B cell (primary cell): ENCODE data around the gene KLK15. TPM values are rescaled to one million over a fixed set of nuclear protein-coding genes. Genes with fewer than 3 reads are reported as not detected.

ENCODE experiments used
- ATAC-seq: fragments of 200-7000 bp; cut with Tn5 transposase; one replicate; pipeline ENCODE4 v1.10.0; 2021; ENCODE audit warnings: low read depth, mild to moderate bottlenecking, moderate number of reproducible peaks, moderate library complexity
- CTCF ChIA-PET: fragments of 350-600 bp; sonication (Branson Sonifier 250); formaldehyde crosslinking; loops from one replicate; lab custom pipeline; 2021; ENCODE audit warnings: antibody characterized with exemption, inconsistent platforms; lab: Charles Lee
- POLR2A ChIA-PET: fragments of 350-600 bp; sonication (Branson Sonifier 250); formaldehyde crosslinking; loops from one replicate; lab custom pipeline; 2021; ENCODE audit warnings: antibody characterized with exemption; lab: Charles Lee
- DNase-seq: peaks from one replicate; pipeline ENCODE4 v3.0.0; 2013
- H2AFZ ChIP-seq: 2 replicates; pipeline ENCODE4 v1.6.1; 2012; ENCODE audit warnings: mild to moderate bottlenecking, low read depth, low read length; ENCODE audit not compliant: insufficient read depth, poor library complexity, severe bottlenecking
- H3K27ac ChIP-seq, 2 donors: 1 replicate in 1 of 2; 2 replicates in 1 of 2; pipeline ENCODE4 v1.5.1; 2012 to 2013; ENCODE audit warnings: low read length in 2 of 2, mild to moderate bottlenecking in 2 of 2, moderate library complexity in 1 of 2
- H3K27me3 ChIP-seq, 4 experiments: fragments of 200-600 bp in 1 of 4; sonication (generic) in 1 of 4; replicated peaks in 1 of 4; 1 replicate in 2 of 4; 2 replicates in 2 of 4; pipeline versions ENCODE4 v1.6.1 to v1.7.0; 2013 to 2016; ENCODE audit warnings: low read length in 3 of 4, mild to moderate bottlenecking in 2 of 4, mixed read lengths in 1 of 4, moderate library complexity in 1 of 4; ENCODE audit not compliant: insufficient read depth in 4 of 4, control insufficient read depth in 3 of 4; ENCODE audit errors: control extremely low read depth in 1 of 4
- H3K36me3 ChIP-seq, 2 experiments: replicated peaks in 1 of 2; 1 replicate in 1 of 2; 2 replicates in 1 of 2; pipeline versions ENCODE4 v1.6.1 to v1.7.1; 2013; ENCODE audit warnings: low read length in 1 of 2; ENCODE audit not compliant: insufficient read depth in 2 of 2, control insufficient read depth in 1 of 2; ENCODE audit errors: control extremely low read depth in 1 of 2, extremely low read depth in 1 of 2
- H3K4me1 ChIP-seq, 2 donors: fragments of 200-600 bp in 1 of 2; sonication (generic) in 1 of 2; 1 replicate in 1 of 2; 2 replicates in 1 of 2; pipeline versions ENCODE4 v1.5.1 to v1.6.1; 2013 to 2017; ENCODE audit warnings: low read length in 2 of 2; ENCODE audit not compliant: control insufficient read depth in 2 of 2, insufficient read depth in 2 of 2
- H3K4me2 ChIP-seq: replicated peaks from 2 replicates; pipeline ENCODE3; 2012; ENCODE audit warnings: mild to moderate bottlenecking, low read depth, low read length; ENCODE audit not compliant: poor library complexity, severe bottlenecking
- H3K4me3 ChIP-seq, 5 experiments: fragments of 200-600 bp in 1 of 5; sonication (generic) in 1 of 5; 1 replicate in 3 of 5; 2 replicates in 2 of 5; pipeline versions ENCODE4 v1.5.1 to v1.7.0; 2011 to 2016; ENCODE audit warnings: low read length in 4 of 5, mild to moderate bottlenecking in 4 of 5, low read depth in 2 of 5, control low read depth in 1 of 5, moderate library complexity in 1 of 5; ENCODE audit not compliant: insufficient read depth in 1 of 5; ENCODE audit errors: control extremely low read depth in 1 of 5, extremely low read depth in 1 of 5
- H3K79me2 ChIP-seq: fragments of 200-600 bp; sonication (generic); one replicate; pipeline ENCODE4 v1.6.0; 2016; ENCODE audit warnings: low read length; ENCODE audit not compliant: control insufficient read depth, insufficient read depth
- H3K9ac ChIP-seq: fragments of 200-600 bp; sonication (generic); 2 replicates; pipeline ENCODE4 v1.6.1; 2017; ENCODE audit warnings: mild to moderate bottlenecking, low read length, moderate library complexity
- H3K9me3 ChIP-seq, 3 donors: one replicate each; pipeline versions ENCODE4 v1.6.1 to v1.7.1; 2013; ENCODE audit warnings: low read length in 2 of 3; ENCODE audit not compliant: control insufficient read depth in 2 of 3, insufficient read depth in 1 of 3; ENCODE audit errors: control extremely low read depth in 1 of 3
- H4K20me1 ChIP-seq: 2 replicates; pipeline ENCODE4 v1.6.0; 2012; ENCODE audit warnings: mild to moderate bottlenecking, low read length; ENCODE audit not compliant: insufficient read depth, control insufficient read depth, poor library complexity, severe bottlenecking
- H3K27ac Mint-ChIP-seq: one replicate; pipeline ENCODE4 v1.8.0; 2021; ENCODE audit warnings: mixed read lengths
- H3K27me3 Mint-ChIP-seq: one replicate; pipeline ENCODE4 v1.8.0; 2021; ENCODE audit warnings: mixed read lengths
- H3K4me1 Mint-ChIP-seq: one replicate; pipeline ENCODE4 v1.8.0; 2021; ENCODE audit warnings: mixed read lengths
- H3K4me3 Mint-ChIP-seq: one replicate; pipeline ENCODE4 v1.8.0; 2021; ENCODE audit warnings: mixed read lengths
- H3K9me3 Mint-ChIP-seq: one replicate; pipeline ENCODE4 v1.8.0; 2022; ENCODE audit warnings: mixed read lengths; ENCODE audit not compliant: insufficient read depth
- CTCF ChIP-seq: fragments of 200-600 bp; IDR thresholded peaks from one replicate; pipeline ENCODE4 v1.8.0; 2022; ENCODE audit warnings: antibody characterized with exemption, mild to moderate bottlenecking
- EZH2 ChIP-seq: IDR thresholded peaks from 2 replicates; pipeline ENCODE4 v1.6.1; 2012; ENCODE audit warnings: borderline replicate concordance, low read depth, mild to moderate bottlenecking, moderate library complexity, low read length; ENCODE audit not compliant: insufficient read depth, poor library complexity, severe bottlenecking
- WGBS: methylation state at CpG from one replicate; pipeline ENCODE4 v1.1.5; 2013; ENCODE audit warnings: missing lambda C conversion rate; ENCODE audit not compliant: insufficient coverage; 5-methylcytosine and 5-hydroxymethylcytosine counted together
- intact Hi-C: fragments of 100-400 bp; cut with micrococcal nuclease; formaldehyde crosslinking; loops from one replicate; pipeline ENCODE4 v1.10.0; 2022
- polyA plus RNA-seq: library from polyadenylated mRNA; depleted of rRNA; stranded (reverse); fragments of >200 nt; gene quantifications from 2 replicates; pipeline ENCODE4 v1.2.3, GENCODE V29; 2012
- total RNA-seq, 2 donors: library from RNA; stranded (reverse); fragments of 120-200 nt in 1 of 2; gene quantifications; 1 replicate in 1 of 2; 2 replicates in 1 of 2; pipeline versions ENCODE4 v1.2.3 to v1.2.4, GENCODE V29; 2013 to 2022

The KLK15 gene
- total and polyA plus RNA-seq, 2 donors (not counting 1 experiment from before 2014, with no cell fraction given), result 0.07 TPM; not detected in 1

- no peak overlapping the region for H3K4me3 Mint-ChIP-seq
Measured at GRCh38 chr19:50821622-50822021, 11.8 kb downstream of the KLK15 start.

More at GRCh38 chr19:50821622-50822021, 11.8 kb downstream of the KLK15 start:
- Histone ChIP-seq H3K4me2 (peak overlapping the region; percentile 69), H3K4me1 (peaks cover 45 to 64% of the 10 kb centered on the region in 2 donors), H3K9me3 (peaks cover 0 to 8% (median 0%) of the 10 kb centered on the region in 3 donors), H3K27ac (no peak overlapping the region), H4K20me1 (no peaks in the 10 kb centered on the region), H3K9ac (no peak overlapping the region), H3K4me3 (no peak overlapping the region), H3K27me3 (peaks cover 0 to 32% (median 0%) of the 10 kb centered on the region in 4 experiments), H3K79me2 (no peaks in the 10 kb centered on the region), H3K36me3 (no peaks in the 10 kb centered on the region), H2AFZ (no peak overlapping the region)
- Mint-ChIP-seq H3K9me3 (no peaks in the 10 kb centered on the region), H3K4me1 (peaks cover 65% of the 10 kb centered on the region), H3K27me3 (peaks cover 18% of the 10 kb centered on the region), H3K27ac (peak overlapping the region; percentile 65)
- CTCF ChIA-PET, result interaction anchor here (0.7 to 3.1 kb wide), 2 partner anchors 38 to 100 kb away, joined by 3 to 13 read pairs; no protein-coding TSS in a partner anchor
- POLR2A ChIA-PET, result interaction anchor here (1.2 kb wide), 1 partner anchor 18 kb away, joined by 3 read pairs; no protein-coding TSS in a partner anchor
- intact Hi-C loops, result no loop called here
- ATAC-seq, result no peak
- no peak for TF ChIP-seq EZH2
- TF ChIP-seq CTCF, result no peak
- no peak for DNase-seq
- WGBS, result 63% methylated on average over 8 of the region's 8 CpGs
